ENCODE data around the gene CUL1.

CUL1 gene

DNA sequence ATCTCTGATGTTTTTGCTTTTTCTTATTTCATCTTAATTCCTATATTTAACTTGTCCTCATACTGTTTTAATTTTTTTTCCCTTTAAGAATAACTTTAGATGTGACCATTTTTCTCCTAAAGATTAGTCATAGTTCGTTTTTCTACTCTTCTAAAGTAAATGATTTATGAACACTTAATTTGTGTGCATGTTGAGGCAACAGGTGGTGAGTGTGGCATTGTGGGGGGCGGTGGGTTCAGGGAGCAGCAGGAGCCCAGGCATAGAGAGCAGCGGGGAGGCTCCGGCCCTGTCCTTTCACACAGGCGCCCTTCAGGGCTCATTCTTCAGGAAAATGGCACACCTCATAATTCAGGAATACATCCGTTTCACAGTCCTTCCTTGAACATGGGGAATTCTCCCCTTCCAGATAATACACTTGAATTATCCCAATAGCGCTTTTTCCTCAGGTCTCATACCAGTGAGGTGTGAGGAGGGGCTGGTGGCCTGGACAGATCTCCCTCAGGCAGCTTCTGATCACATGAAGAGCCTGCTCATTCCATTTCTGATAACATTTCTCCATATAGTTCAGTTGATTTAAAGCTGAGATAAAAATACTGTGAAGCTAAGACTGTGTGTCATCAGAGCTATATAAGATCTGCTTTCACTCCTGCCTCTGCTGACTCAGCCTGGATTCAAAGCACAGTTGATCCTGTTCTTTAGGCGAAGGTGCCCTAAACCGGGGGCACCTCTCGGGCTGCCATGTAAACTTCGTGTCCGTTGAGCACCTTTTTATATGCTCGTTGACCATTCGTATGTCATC, 40.2 kb downstream of the CUL1 start:
- H3K4me3 ChIP-seq (ENCODE audit: control insufficient read depth, low read depth, low read length): no peak overlapping the region
- peak; percentile 11 for DNase-seq (ENCODE audit: low read depth)
- TF ChIP-seq, protein P1, sequence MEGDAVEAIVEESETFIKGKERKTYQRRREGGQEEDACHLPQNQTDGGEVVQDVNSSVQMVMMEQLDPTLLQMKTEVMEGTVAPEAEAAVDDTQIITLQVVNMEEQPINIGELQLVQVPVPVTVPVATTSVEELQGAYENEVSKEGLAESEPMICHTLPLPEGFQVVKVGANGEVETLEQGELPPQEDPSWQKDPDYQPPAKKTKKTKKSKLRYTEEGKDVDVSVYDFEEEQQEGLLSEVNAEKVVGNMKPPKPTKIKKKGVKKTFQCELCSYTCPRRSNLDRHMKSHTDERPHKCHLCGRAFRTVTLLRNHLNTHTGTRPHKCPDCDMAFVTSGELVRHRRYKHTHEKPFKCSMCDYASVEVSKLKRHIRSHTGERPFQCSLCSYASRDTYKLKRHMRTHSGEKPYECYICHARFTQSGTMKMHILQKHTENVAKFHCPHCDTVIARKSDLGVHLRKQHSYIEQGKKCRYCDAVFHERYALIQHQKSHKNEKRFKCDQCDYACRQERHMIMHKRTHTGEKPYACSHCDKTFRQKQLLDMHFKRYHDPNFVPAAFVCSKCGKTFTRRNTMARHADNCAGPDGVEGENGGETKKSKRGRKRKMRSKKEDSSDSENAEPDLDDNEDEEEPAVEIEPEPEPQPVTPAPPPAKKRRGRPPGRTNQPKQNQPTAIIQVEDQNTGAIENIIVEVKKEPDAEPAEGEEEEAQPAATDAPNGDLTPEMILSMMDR (conservative IDR thresholded peaks at IDR 0.05; ENCODE audit: control insufficient read depth, insufficient read depth, low read depth, low read length): no peak

DNA sequence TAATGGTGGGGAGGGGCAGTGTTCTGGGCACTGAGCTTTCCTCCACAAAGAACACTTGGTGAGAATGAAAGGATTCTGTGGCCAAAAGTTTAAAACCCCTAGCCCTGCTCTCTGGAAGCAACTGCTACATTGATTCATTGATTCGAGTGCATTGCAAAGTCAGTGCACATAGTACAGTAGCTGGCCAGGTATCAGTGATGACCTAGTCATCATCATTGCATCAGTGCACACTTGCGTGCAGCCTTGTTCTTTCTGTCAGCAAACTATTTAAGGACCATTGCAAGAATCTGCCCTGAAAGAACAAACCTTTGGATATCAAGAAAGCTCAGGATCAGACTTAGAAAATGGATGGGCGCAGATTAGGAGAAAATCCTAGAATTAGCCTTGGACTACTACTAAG, 47.4 kb downstream of the CUL1 start:
- TF ChIP-seq, protein P1 (conservative IDR thresholded peaks at IDR 0.05; ENCODE audit: control insufficient read depth, insufficient read depth, low read depth, low read length): no peak
- DNase-seq (ENCODE audit: low read depth): peak; percentile 9
- no peak overlapping the region for H3K4me3 ChIP-seq (ENCODE audit: control insufficient read depth, low read depth, low read length)

- TF ChIP-seq, protein P1 (conservative IDR thresholded peaks at IDR 0.05; ENCODE audit: control insufficient read depth, insufficient read depth, low read depth, low read length): no peak
- H3K4me3 ChIP-seq (ENCODE audit: control insufficient read depth, low read depth, low read length): no peak overlapping the region
- DNase-seq (ENCODE audit: low read depth): no peak
These were observed 48.6 kb downstream of the CUL1 start for GRCh38 chr7:148747274-148747673.

- DNase-seq (ENCODE audit: low read depth): no peak
- TF ChIP-seq, protein P1 (conservative IDR thresholded peaks at IDR 0.05; ENCODE audit: control insufficient read depth, insufficient read depth, low read depth, low read length): no peak
- no peak overlapping the region for H3K4me3 ChIP-seq (ENCODE audit: control insufficient read depth, low read depth, low read length)
These were observed 52.0 kb downstream of the CUL1 start for GRCh38 chr7:148750442-148751355.

DNA sequence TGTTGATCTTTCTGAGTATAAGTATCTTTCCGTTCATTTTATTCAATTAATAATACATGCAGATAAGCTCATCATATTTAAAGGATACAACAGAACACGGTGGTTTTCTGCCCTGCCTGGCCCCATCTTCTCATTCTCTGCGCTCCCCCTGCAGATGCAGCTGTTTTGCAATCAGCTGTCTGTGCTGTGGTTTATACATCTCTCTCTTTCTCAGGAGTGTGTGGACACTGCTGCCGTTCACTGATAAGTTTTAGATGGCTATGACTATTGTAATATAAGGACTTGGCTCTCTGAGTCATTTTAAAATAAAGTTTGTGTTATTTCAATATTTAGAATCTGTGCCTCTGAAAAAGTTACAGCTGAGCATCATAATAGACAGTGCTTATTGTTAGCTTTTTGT, 54.5 kb downstream of the CUL1 start:
- no peak for DNase-seq (ENCODE audit: low read depth)
- H3K4me3 ChIP-seq (ENCODE audit: control insufficient read depth, low read depth, low read length): no peak overlapping the region
- TF ChIP-seq, protein P1 (conservative IDR thresholded peaks at IDR 0.05; ENCODE audit: control insufficient read depth, insufficient read depth, low read depth, low read length): no peak

- no peak for DNase-seq (ENCODE audit: low read depth)
- no peak overlapping the region for H3K4me3 ChIP-seq (ENCODE audit: control insufficient read depth, low read depth, low read length)
- TF ChIP-seq, protein P1 (conservative IDR thresholded peaks at IDR 0.05; ENCODE audit: control insufficient read depth, insufficient read depth, low read depth, low read length): no peak
These were observed 56.2 kb downstream of the CUL1 start for GRCh38 chr7:148754912-148755311.
